Hindlimb muscle (tissue), 1 donor: ENCODE data around the gene ZFYVE28. TPM values are rescaled to one million over a fixed set of nuclear protein-coding genes. Genes with fewer than 3 reads are reported as not detected.
"Not testable (repeated sequence)": the region's sequence is repeated elsewhere in the genome, so short reads cannot be mapped to it uniquely, and the experiment has no call there.

Source experiments
- DNase-seq: peaks from one replicate; pipeline ENCODE4 v3.0.0-alpha.2; 2013
- polyA plus RNA-seq: library from polyadenylated mRNA; unstranded; fragments of 120-200 nt; gene quantifications from one replicate; pipeline ENCODE4 v1.2.1, GENCODE V29; 2013; ENCODE audit not compliant: insufficient read length

The ZFYVE28 gene
- polyA plus RNA-seq, 1 donor: 2.5 TPM

DNA sequence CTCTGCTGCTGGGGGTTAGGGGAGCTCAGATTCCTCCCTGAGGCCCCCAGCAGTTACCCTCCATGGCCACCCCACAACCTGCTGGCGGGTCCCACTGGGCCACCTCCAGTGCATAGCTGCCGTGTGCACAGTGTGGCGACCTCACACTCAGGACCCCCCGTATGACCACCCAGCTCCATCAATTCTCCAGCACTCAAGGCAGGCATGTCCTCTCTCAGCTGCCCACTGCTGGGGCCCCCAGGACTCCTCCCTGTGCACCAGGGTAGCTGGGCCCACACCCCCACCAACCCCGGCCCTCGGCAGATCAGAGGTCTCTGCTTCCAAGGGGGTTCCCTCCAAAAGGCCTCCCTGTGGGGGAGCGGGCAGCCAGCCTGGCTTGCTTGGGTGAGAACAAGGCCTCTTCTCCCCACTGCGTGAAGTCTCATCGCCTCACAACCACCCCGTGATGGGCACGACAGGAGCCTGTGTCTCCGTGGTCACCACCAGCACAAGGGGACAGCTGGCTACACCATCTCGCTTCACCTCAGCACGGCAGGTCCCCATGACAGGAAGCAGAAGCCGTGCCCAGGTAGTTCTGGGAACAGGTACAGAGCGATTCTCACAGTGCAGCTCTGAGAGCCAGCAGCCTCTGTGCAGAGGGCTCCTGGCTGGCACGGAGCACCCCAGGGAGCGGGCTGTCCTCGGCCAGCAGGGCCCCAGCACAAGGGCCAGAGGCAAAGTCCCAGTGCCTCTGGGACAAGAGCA is 171.9 kb downstream of the ZFYVE28 start:
- DNase-seq: no peak

DNA sequence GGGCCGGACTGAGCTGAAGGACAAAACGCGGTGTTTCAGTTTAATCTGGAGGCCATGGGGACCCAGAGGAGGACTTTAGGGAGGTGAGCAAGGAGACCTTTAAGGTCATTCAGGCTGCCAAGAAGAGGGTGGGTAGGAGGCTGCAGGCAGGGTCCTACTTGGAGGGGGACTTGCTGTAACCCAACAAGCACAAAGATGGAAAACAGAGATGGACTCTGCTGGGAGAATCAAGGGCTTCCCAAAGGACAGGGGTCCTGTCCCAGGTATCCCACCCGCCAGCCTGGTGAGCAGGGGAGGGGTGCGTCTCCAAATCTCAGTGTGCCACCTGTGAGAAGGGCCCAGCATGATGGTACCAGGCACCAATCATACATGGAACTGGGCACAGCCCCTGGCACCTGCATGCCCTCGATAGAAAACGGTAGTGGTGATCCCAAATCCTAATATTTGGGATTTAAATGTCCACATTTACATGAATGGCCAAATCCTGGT is 172.6 kb downstream of the ZFYVE28 start:
- no peak for DNase-seq

DNA sequence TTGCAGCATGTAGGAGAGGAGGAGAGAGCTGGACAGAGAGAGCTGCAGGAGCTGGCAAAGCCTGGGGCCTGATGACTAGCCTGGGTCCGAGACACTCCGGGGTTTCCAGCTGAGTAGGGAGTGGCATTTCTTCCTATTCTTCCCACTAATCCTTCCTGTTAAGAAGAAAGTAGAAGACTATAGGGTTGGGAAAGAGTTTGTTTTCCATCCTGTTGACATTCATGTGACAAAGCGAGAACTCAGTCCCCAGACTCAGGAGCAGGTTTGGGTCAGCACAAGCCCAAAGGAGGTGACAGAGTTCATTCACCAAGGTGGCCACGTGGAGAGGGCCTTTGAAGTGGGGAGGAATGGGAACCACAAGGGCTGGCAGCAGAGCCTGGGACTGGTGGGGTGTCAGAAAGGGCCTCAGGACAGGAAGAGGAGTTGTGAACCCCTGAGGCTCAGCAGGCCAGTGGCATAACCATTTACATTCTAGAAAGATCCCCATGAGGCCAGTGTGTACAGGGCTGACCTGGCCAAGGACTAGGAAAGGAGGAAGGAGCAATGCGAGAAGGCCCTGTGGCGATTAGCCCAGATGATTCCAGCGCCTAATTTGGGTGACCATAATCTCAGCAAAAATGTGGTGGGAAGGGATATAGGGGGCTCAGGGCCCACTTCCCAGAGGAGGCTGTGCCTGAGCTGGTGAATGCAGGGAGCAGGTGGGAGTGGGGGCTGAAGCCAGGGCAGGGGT is 173.2 kb downstream of the ZFYVE28 start:
- DNase-seq: no peak

DNA sequence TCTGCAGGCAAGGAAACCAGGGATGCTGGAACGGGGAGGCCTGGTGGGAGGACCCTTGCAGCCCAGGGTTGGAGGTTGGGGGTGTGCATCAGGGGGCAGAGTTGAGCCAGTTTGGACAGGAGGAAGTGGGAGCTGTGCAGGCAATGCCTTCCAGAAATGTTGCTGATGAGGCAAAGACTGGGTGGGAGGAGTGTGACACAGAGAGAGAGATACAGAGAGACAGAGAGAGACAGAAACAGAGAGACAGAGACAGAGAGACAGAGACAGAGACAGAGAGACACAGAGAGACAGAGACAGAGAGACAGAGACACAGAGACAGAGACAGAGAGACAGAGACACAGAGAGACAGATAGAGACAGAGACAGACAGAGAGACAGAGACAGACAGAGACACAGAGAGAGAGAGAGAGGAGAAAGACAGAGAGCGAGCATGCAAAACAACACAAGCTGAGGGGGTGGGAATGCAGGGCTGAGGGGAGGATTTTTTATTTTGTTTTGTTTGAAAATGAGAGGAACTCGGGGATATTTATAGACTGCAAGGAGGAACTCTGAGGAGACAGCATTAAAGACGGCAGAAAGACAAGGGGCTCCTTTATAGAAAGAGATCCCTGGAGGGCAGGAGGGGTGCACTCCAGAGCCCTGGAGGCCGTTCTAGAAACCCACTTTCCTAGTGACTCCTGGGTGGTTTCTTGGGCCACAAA is 174.6 kb downstream of the ZFYVE28 start:
- peak; percentile 66 for DNase-seq

DNA sequence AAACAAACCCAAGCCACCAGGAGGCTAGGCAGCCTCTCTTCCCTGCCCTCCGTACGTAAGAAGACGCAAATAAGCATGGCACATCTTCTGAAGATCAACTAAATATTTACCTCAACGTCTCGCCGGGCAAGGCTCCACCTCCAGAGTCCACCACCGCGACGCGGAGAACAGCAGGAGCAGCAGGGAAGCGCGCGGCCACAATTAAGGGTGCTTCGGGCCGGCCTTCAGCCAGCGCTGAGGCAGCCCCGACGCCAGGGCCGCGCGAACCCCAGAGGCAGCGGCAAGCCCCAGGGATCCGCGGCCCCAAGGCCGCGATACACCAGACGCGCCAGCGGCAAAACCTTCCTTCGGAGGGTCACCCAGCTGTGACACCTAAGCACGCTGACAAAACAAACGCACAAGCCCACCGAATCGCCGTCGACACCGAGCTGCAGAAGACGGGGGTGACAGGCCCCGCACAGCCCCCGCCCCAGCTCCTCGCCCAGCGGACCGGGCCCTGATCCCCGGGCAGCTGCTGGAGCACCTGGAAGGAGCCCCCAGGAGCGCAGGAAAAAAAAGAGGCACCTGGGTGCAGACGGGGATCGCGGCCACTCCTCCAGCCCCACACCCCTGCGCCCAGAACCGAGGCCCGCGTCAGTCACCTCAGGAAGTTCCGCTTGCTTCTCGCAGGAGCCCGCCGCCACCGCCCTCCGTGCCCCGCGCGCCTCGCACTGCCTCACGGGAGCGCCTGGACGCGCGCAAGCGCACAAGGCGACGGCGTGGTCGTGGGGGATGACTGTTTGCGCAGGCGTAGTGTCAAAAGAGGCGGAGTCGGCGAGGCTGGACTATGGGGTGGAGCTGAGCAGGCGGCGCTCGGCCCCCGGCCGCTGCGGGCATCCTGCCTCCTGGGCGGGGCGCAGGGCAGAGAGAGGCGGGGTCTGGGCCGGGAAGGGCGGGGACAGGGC is 176.8 kb downstream of the ZFYVE28 start, which contains the start of the genes HAUS3 and POLN:
Gene HAUS3, minus strand, starts transcription at position 712 of the 944 bp plus-strand sequence. CDS start 1,175 bp downstream, outside the sequence.
Gene POLN, minus strand, starts transcription at position 712 of the 944 bp plus-strand sequence. CDS start 12,890 bp downstream, outside the sequence.
- peak; percentile 98 for DNase-seq

DNA sequence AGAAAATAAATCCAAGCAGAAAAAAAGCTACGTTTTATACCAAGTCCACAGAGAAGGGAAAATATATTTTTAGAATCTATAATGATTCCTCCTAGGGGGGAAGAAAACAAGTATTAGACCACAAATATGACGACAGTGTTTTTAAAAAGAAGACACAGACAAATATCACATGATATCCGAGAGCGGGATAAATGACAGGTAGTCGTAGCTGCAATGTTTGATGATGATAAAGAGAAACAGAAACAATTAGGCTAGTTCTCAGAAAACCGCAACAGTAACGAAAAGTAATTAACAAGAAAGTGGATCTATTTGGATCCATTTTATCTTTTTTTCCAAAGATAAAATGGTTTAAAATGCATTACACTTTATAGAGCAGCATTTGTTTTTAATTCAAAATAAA is 177.4 kb downstream of the ZFYVE28 start:
- DNase-seq: no peak

DNA sequence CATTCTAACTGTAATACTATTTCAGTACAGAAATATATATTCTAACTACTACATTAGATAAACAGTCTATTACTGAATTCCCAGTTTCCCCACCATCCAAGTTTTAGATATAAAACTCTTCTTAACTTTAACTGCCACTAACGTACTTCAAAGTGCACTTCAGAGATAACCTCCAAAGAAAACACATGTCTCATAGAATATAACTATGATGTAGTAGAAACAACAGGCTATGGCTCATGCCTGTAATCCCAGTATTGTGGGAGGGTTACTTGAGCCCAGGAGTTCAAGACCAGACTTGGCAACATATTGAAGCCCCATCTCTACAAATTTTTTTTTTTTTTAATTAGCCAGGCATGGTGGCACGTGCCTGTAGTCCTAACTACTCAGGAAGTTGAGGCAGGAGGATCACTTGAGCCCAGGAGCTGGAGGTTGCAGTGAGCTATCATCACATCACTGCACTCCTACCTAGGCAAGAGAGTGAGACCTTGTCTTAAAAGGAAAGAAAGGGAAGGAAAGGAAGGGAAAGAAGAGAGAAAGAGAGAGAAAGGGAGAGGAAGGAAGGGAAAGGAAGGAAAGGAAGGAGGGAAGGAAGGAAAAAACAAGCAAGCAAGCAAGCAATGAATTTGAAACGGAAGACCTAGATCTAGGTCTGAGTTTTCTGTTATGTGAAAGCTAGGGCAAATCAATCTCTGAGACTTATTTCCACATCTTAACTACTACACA is 181.3 kb downstream of the ZFYVE28 start:
- DNase-seq: no peak

DNA sequence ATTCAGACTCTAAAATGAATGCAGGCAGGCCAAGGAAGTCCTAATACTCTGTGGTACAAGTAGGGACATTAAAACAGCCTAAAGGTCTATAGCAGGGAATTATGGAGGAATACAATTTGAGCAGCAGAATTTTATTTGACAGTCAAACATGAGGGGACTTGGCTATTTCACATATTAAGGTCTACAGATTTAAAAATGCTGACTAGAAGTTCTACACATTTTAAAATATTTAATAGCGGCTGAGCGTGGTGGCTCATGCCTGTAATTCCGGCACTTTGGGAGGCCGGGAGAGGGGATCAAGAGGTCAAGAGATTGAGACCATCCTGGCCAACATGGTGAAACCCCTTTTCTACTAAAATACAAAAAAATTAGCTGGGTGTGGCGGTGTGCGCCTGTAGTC is 187.4 kb downstream of the ZFYVE28 start:
- DNase-seq: no peak

DNA sequence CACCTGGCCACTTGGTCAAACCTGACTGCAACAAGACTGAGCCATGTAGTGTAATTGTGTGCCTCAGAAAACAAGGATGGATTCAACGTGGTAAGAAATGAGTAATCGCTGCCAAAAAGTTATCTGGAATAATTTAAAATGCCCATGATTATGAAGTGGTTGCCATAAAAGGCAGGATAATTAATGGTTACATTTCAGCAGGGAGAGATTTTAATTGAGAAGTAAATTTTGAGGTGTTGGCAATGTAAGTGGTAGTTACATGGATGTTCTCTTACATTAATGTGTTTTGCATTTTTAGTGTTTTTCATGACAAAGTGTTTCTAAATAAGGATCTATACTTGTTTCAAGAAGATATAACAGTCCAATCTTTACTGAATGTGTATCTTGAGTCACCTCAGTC is 192.2 kb downstream of the ZFYVE28 start:
- no peak for DNase-seq

DNA sequence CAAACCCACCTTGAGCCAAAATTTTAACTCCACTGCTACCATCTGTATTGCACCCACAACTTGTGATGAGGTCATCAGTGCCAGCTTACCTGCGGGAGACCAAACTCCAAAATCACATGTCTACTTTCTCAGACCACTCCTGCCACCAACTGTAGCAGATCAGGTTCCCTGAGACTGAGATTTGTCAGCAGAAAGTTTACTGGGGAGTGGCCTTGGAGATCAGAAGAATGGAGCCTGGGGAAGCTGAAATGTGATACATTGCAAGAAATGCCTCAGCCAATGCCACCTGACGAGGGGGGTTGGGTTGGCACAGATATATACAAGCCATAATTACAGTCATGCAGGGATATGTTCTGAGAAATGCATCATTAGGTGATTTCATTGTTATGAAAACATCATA is 195.6 kb downstream of the ZFYVE28 start:
- DNase-seq: no peak

DNA sequence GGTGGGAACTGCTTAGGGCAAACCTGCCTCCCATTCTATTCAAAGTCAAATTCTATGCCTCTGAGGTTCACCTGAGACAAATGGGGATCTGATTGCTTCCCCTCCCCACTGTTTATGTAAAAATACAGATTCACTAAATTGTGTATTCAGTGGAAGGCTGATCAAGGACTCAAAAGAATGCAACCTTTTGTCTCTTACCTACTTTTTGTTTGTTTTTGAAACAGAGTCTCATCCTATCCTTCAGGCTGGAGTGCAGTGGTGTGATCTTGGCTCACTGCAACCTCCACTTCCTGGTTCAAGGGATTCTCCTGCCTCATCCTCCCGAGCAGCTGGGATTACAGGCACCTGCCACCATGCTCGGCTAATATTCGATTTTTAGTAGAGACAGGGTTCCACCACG is 197.1 kb downstream of the ZFYVE28 start:
- not testable (repeated sequence) for DNase-seq

DNA sequence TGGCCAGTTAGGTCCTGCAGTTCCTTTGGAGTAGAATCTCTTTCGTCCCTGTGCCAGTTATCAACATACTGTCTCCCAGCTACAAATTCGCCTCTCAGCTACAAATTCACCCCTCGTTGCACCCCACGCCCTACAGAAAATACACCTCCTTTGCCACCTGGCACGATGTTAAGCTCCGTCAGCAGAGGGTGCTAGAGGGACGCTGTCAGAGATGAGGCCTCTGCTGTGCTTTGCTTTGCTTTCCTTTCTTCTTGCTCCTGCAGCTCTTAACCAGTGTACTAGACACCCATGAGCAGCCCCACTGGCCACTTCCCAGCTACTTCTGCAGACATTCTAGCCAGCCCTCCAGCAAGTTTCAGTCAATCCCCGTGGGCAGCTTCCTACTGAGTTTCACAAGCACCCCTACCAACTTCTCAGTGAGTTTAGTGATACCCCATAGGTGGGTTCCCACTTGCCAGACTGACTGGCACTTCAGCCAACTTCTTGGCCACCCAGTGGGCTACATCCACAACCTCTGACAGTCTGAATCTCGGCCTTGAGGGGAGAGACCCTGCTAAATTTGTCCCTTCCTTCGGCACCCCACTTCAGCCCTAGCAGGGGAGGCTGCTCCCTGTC is 198.3 kb downstream of the ZFYVE28 start:
- DNase-seq: peak; percentile 62

Other genes starting within 250 kb of the ZFYVE28 start
- gene HAUS3, start 176.5 kb downstream of the ZFYVE28 start, polyA plus RNA-seq: 13.7 TPM
- 3.1 TPM for gene POLN, start 176.5 kb downstream of the ZFYVE28 start, polyA plus RNA-seq
- 69.2 TPM for gene MXD4, start 156.5 kb downstream of the ZFYVE28 start, polyA plus RNA-seq
- not detected for gene CFAP99, start 310 bp upstream of the ZFYVE28 start, polyA plus RNA-seq
- gene RNF4, start 50.5 kb upstream of the ZFYVE28 start, polyA plus RNA-seq: 39.6 TPM
- 23.6 TPM for gene FAM193A, start 118.0 kb upstream of the ZFYVE28 start, polyA plus RNA-seq